Measurements from ENCODE around the gene ORAI2. TPM values are rescaled to one million over a fixed set of nuclear protein-coding genes. Genes with fewer than 3 reads are reported as not detected.
"Not testable (repeated sequence)": the region's sequence is repeated elsewhere in the genome, so short reads cannot be mapped to it uniquely, and the experiment has no call there.

Gene ORAI2
- 33.7 TPM for total RNA-seq
- long read RNA-seq, full-length matches to known transcripts: 84 of 142 reads
- long read RNA-seq, partial matches to known transcripts: 34 of 142 reads
- long read RNA-seq, other reads (novel, unspliced or antisense): 24 of 142 reads

DNA sequence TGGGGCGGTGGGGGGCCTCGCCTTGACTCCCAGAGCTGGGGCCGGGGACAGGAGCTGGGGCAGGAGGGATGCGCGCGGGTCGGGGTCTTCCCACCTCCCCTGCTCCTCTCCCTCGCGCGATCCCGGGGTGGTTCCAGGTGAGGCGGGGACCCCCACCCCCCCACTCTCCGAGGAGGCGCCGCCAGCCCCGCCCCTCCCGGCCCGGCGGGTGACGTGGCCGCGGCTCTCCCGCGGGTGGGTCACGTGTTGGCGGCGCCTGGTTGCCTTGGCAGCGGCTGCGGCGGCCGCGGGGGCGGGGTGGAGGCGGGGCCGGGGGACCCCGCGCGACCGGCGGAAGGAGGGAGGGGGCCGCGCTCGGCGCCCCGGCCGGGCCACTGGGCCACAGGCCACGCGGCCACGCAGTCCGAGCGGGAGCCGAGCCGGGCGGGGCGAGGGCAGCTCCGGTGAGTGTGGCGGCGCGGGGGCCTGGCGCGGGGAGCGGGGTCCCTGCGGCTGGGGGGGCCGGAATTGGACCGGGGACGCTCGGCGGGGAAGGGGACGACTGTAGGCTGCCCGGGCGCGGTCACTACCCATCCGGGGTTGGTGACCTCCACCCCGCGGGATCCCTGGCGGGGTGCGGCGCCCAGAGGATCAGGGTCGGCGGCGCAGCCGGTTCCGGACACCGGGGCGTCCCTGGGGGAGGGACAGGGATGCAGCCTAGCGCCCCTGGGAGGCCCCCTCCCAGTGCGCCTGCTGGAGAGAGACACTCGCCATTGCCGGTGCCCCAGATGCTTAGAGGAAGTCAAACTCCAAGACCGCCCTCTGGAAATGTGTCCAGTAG lies at the start of gene ORAI2:
Gene ORAI2 (plus strand): TSS at position 357 of the 820 bp plus-strand sequence. CDS start 5,382 bp downstream, outside the sequence.
- DNase-seq (ENCODE audit: low spot score): peak; percentile 95

DNA sequence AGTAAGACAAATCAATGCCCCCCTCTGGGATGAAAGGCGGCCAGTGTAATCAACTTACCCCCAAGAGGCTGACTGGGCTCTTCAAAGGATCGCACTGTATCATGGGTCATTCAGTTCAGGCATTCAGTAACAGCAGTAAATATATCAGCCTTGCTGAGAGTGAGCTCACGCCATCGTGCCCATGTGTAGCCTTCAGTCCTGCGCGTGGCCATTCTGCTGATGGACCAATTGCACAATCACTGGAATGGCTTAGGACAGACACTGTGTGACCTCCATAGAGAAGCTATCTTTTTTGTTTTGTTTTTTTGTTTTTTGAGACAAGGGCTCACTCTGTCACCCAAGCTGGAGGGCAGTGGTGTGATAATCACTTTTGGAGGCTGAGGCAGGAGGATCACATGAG lies 46.3 kb upstream of the ORAI2 start:
- DNase-seq (ENCODE audit: low spot score): no peak

DNA sequence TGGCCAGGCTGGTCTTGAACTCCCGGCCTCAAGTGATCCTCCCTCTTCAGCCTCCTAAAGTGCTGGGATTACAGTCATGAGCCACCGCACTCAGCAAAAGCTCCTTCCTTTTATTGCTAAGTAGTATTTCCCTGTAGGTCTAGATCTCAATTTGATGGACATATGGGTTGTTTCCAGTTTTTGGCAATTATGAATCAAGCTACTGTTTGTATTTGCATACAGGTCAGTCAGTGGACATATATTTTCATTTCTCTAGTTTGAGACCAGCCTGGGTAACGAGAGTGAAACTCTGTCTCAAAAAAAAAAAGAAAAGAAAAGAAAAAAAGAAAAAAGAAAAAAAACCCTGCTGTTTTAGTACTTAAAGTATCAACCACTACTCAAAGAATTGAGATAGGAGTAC lies 43.6 kb upstream of the ORAI2 start:
- no peak for DNase-seq (ENCODE audit: low spot score)

DNA sequence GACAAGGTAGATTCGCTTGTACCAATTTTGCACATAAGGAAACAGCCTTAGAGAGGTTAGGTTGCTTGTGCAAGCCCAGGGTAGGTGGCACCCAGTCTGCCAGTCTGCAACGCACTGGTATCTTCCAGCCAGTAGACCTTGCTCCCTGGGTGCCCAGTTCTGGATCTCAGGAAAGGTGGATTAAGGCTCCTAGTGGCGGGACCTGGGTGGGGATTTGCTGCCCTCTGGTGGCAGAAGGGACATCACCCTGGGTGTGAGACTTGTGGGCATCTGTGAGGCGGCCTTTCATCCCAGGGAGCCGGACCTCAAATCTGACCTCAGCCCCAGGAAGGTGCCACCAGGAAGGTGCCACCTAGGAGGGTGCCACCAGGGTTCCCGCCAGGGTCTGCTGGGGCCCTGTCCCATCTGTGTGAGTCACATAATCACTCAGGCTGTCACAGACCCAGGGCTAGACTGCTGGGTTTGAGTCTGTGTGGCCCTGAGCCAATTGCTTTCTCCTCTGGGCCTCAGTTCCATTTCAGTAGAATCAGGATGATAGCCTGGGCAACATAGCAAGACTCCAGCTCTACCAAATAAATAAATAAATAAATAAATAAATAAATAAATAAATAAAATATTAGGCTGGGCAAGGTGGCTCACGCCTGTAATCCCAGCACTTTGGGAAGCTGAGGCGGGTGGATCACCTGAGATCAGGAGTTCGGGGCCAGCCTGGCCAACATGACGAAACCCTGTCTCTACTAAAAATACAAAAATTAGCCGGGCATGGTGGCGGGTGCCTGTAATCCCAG lies 42.5 kb upstream of the ORAI2 start:
- DNase-seq (ENCODE audit: low spot score): peak; percentile 94

DNA sequence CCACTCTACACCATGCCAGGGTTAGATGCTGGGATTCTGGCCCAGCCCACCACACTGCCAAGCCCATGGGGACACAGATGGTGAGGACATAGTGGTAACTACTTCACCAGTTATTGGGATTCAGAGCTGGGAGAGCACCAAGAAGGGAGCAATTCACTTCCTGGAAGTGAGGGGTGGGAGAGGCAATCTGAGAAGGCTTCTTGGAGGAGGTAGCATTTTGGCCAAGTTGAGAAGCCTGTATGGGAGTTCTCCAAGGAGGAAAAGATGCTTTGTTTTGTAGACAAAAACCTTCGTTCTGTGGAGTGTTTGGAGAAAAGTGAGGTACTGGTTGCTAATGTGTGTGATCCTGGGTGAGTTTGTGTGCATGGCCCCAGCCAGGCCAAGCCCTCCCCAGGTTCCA lies 41.0 kb upstream of the ORAI2 start:
- DNase-seq (ENCODE audit: low spot score): no peak

DNA sequence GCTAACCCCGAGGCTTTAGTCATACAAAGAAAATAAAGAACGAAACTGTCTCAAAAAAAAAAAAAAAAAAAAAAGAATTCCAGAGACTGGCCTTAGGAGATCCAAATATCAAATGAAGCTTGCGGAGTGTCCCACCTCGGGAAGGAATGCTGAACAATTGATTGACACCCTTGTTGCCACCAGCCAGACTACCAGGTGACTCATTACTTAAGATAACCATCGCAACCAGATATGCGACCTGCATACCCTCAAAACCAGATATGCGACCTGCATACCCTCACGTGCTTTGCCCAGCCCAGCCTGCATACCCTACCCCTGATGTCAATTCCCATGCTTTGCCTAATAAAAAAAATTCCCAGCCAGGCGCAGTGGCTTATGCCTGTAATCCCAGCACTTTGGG lies 39.9 kb upstream of the ORAI2 start:
- DNase-seq (ENCODE audit: low spot score): no peak

DNA sequence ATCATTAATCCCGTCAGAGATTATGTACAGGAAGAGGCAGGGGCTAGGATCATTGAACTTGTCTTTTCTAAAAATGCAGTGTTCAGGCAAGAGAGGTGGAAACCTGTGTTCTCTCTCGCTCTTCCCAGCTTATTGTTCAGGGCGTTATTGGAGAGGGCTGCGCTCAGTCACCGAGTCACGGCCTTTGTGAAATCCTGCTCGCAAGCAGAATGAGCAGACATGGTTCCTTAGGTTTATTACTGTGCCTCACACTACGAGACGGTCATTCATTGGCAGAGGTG lies 37.8 kb upstream of the ORAI2 start:
- DNase-seq (ENCODE audit: low spot score): no peak

DNA sequence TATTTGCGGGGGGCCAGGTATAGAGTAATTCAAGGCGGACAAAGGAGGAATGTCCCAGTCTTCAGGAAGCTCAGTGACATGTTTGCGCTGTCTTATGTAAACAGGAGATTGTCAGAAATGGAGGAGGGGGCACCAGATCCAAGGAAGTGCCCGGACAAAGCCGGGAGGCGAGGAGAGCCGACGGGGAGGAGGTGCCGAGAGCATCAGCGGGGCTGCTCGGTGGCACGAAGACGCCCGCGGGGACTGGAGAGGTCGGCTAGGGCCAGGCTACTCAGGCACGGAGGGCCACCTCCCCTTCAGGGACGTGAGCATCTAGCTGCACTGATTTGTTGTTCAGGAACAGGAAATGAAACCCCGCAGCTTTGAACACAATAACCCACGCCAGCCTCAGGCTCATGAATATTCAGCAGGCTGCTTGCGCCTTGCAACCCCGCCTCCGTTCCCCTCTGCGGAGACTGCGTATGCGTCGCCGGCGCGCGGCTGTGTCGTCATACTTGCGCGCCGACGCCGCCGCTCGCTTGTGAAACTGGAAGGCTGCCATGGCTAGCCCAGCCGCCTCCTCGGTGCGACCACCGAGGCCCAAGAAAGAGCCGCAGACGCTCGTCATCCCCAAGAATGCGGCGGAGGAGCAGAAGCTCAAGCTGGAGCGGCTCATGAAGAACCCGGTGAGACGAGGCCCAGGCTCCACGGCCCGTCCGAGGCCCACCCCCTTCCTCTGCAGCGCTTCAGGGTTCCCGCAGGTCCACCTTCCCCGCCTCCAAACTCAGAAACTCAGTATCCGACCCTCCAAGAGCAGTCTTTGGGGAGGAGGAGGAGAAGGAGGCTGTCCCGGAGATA lies 37.3 kb upstream of the ORAI2 start, which contains the start of gene PRKRIP1:
Gene PRKRIP1 (plus strand): TSS at position 491 of the 837 bp plus-strand sequence. CDS start 49 bp downstream, at position 540.
- DNase-seq (ENCODE audit: low spot score): peak; percentile 91

DNA sequence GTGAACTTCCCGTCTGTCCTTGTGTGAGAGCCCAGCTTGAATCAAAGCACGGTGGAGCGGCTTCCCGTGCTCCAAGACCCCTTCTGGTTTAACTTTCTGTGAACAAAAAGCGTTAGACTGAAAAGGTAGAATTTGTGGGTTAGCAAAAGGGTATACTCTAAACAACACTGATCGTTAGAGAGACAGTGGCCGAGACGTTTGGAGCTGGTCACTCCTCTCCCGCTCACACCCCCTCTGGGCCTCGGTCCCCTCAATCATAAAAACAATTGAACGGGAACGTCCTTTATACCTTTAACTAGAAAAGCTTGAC lies 36.7 kb upstream of the ORAI2 start:
- no peak for DNase-seq (ENCODE audit: low spot score)

DNA sequence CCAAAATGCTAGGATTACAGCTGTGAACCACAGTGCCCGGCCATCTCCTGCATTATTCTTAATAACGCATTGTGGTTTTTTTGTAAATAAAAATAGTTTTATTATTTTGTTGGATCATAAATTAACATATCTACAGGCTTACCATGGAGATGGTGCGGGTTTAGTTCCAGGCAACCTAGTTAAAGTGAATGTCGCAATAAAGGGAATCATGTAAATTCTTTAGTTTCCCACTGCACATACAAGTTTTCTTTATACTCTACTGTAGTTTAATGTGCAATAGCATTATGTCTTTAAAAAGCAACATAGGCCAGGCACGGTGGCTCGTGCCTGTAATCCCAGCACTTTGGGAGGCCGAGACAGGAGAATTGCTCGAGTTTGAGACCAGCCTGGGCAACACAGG lies 34.8 kb upstream of the ORAI2 start:
- DNase-seq (ENCODE audit: low spot score): no peak

DNA sequence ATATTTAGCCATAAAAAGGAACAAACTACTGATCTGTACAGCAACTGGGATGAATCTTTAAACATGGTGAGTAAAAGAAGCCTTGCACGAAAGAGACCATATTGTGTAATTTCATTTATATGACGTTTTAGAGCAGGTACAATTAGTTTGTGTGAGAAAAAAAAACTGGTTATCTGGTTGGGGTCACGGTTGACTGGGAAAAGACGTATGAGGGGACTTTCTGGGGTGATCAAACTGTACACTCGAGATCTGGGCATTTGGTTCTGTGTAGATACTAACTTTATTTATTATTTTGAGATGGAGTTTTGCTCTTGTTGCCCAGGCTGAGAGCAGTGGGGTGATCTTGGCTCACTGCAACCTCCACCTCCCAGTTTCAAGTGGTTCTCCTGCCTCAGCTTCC lies 33.0 kb upstream of the ORAI2 start:
- no peak for DNase-seq (ENCODE audit: low spot score)

DNA sequence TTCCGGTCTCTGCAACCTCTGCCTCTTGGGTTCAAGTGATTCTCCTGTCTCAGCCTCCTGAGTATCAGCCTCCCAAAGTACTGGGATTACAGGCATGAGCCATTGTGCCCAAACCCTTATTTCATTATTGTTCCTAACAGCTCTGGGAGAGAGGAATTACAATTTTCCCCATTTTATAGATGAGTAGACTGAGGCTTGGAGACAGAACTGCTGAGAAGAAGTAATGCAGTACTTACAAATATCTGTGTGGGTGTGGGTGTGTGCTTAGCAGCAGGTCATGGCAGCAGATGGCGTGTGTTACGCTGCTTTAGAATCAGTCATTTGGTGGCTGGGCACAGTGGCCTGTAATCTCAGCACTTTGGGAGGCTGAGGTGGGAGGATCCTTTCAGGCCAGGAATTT lies 29.8 kb upstream of the ORAI2 start:
- no peak for DNase-seq (ENCODE audit: low spot score)

DNA sequence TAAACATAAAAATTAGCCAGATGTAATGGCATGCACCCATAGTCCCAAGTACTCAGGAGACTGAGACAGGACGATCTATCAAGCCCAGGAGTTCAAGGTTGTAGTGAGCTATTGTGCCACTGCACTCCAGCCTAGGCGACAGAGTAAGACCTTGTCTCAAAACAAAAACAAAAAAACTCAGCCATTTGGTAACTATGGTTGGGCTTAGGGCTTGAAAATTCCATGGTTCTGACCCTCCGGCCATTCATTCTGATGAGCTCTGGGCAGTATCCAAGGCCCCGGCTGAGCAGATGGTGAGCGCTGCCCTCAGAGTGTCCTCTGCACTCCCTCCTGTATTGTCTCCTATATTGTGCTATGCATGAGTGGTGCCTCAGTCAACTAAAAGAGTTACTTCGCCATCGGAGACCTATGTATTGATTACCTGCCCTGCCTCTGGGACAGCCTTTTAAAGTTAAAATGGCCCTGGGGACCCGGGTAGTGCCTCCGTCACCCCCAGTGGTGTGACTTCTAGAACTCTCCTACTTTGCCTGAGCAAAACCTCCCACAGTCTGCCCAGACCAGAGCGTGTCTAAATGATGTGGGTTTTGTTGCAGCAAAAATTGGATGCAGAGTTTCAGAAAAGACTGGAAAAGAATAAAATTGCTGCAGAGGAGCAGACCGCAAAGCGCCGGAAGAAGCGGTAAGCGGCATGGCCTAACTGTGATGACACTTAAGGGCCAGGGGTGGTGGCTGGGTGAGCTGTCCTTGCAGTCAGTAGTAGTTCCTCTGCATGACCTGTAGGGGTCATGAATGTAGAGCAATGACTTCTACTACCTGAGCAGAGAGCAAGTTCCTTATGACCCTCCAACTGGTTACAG lies 29.1 kb upstream of the ORAI2 start:
- DNase-seq (ENCODE audit: low spot score): no peak

DNA sequence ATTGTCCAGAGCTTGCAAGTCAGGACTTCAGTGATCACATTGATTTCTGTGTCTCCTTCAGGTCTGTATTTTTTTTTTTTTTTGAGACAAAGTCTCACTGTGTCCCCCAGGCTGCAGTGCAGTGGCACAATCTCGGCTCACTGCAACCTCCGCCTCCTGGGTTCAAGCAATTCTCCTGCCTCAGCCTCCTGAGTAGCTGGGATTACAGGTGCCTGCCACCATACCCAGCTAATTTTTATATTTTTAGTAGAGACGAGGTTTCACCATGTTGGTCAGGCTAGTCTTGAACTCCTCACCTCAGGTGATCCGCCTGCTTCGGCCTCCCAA lies 28.6 kb upstream of the ORAI2 start:
- DNase-seq (ENCODE audit: low spot score): not testable (repeated sequence)

DNA sequence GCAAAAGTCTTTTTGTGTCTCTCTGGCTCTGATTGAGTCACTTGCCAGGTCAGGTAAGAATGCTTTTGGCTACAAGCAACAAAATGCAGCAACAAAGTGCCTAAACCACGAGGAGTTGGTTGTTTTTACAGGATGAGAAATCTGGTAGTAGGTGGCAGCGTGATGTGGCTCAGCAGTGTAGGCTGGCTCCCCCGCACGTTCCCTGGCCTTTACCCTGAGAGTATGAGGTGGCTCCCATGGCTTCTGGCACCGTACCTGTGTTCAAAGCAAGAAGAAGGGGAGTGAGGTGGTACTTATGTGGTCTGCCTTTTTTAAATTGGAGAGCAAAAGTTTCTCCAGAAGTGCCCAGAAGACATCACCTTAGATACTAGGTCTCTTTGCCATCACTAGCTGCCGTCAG lies 25.5 kb upstream of the ORAI2 start:
- no peak for DNase-seq (ENCODE audit: low spot score)

DNA sequence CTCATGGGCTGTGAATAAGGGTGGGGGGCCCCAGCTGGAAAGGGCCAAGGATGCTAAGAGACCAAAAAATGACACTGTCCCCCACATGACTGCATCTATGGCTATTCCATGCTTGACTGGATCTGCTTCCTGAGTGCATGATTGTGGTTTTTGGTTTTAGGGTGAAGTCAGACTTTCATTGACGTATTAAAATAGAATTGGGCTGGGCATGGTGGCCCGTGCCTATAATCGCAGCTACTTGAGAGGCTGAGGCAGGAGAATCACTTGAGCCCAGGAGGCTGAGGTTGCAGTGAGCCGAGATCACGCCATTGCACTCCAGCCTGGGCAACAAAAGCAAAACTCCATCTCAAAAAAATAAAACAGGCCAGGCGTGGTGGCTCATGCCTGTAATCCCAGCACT lies 24.8 kb upstream of the ORAI2 start:
- not testable (repeated sequence) for DNase-seq (ENCODE audit: low spot score)

DNA sequence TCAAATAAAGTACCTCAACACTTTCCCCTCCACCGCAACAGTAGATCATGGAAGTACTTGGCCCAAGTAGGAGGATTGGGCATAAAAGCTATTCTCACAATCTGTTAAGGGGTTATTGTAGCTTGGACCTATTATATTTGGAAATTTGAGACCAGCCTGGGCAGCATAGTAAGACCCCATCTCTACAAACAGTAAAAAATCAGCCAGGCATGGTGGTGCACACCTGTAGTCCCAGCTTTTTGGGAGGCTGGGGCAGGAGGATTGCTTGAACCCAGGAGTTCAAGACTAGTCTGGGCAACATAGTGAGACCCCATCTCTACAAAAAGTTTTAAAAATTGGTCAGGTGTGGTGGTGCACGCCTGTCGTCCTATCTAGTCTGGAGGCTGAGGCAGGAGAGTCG lies 24.0 kb upstream of the ORAI2 start:
- no peak for DNase-seq (ENCODE audit: low spot score)

DNA sequence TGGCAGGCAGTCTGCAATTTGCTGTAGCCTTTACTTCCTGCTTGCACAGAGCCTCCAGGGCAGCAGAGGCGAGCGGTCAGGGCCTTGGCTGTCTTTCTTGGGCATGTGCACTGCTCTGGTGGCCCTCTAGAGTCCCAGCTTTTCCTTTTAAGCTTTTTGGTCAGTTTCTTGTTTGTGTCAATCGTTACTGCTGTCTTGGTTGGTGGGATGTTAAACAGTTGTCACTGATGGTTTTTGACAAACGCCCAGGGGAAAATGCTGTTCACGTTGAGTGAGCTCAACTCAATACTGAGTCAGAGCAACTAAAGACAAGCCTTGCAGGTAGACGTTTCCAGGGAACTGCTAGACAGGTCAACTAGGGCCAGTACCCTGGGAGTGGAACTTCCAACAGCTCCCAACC lies 23.3 kb upstream of the ORAI2 start:
- DNase-seq (ENCODE audit: low spot score): no peak

DNA sequence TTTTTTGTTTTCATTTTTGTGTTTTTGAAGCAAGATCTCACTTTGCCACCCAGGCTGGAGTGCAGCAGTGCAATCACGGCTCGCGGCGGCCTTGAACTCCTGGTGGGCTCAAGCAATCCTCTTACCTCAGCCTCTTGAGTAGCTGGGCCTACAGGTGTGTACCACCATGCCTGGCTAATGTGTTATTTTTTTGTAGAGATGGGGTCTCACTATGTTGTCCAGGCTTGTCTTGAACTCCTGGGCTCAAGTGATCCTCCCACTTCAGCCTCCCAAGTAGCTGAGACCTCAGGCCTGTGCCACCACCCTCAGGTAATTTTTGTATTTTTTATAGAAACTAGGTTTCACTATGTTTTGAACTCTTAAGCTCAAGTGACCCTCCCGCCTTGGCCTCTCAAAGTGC lies 22.5 kb upstream of the ORAI2 start:
- DNase-seq (ENCODE audit: low spot score): no peak

DNA sequence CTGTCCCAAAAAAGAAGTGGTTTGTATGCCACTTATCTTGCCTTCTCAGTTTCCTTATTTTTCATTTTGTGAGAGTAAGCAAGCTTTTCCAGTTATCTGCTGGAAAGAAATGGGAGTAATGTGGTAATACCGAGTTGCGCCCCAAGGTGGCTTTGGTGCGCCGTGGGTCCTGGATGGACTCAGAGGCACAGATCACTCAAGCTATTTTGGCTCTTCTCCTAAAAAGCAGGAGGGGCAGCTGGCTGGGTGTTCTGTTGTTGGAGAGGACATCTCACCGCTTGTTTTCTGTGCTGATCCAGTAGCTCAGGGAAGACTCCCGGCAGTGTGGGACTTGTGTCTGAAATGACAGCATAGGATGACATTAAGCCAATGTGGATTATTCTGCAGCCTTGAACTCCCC lies 20.8 kb upstream of the ORAI2 start:
- DNase-seq (ENCODE audit: low spot score): no peak

DNA sequence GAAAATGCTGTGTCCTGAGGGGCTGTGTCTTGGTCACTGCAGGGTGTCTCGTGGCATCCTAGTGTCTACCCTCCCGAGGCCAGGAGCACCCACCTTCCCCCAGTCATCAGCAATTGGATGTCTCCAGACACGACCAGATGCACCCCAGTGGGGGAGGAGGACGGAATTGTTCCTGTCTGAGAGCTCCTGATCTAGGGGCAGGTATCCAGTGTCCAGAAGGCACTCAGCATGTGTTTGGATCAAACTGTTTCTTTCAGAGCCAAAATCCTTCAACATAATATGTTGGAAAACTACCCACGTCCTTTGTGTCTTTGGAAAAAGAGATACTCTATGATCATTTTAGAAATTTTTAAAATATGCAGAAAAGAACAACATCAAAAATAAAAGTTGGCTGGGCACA lies 20.3 kb upstream of the ORAI2 start:
- no peak for DNase-seq (ENCODE audit: low spot score)
